CD4-positive, CD25-positive, alpha-beta regulatory T cell (primary cell): ENCODE results near the gene TEX51. TPM values are rescaled to one million over a fixed set of nuclear protein-coding genes. Genes with fewer than 3 reads are reported as not detected.
A peak's percentile ranks its signal among the peaks of the same experiment; 100 is the strongest.

ENCODE experiments used
- ATAC-seq, 2 donors: fragments of 150-1000 bp; cut with Tn5 transposase; one replicate each; pipeline ENCODE4 v1.10.0; 2021; ENCODE audit warnings: low read depth in 2 of 2, moderate number of reproducible peaks in 2 of 2, moderate library complexity in 1 of 2
- DNase-seq, 3 donors: peaks; one replicate each; pipeline versions ENCODE4 v3.0.0 to v3.0.0-alpha.2; 2012 to 2022; ENCODE audit warnings: mixed read lengths in 1 of 3
- H3K27ac ChIP-seq: one replicate; pipeline ENCODE4 v1.7.0; 2013; ENCODE audit warnings: mild to moderate bottlenecking, low read length; ENCODE audit not compliant: insufficient read depth, poor library complexity, severe bottlenecking
- H3K27me3 ChIP-seq: one replicate; pipeline ENCODE4 v1.7.0; 2013; ENCODE audit warnings: low read length; ENCODE audit not compliant: control insufficient read depth, insufficient read depth
- H3K36me3 ChIP-seq: one replicate; pipeline ENCODE4 v1.7.0; 2013; ENCODE audit warnings: mild to moderate bottlenecking, low read length, moderate library complexity; ENCODE audit not compliant: control insufficient read depth, insufficient read depth
- H3K4me1 ChIP-seq: 2 replicates; pipeline ENCODE4 v1.7.0; 2013; ENCODE audit warnings: mild to moderate bottlenecking, low read length; ENCODE audit not compliant: insufficient read depth, control insufficient read depth, poor library complexity, severe bottlenecking
- H3K4me3 ChIP-seq: one replicate; pipeline ENCODE4 v1.7.0; 2013; ENCODE audit warnings: low read depth, mild to moderate bottlenecking, low read length, moderate library complexity
- H3K9me3 ChIP-seq, 2 experiments: 1 replicate in 1 of 2; 2 replicates in 1 of 2; pipeline ENCODE4 v1.7.0; 2013; ENCODE audit warnings: low read length in 2 of 2, mild to moderate bottlenecking in 1 of 2, moderate library complexity in 1 of 2; ENCODE audit not compliant: control insufficient read depth in 2 of 2
- H3K27ac Mint-ChIP-seq, 3 donors: one replicate each; pipeline ENCODE4 v1.8.0; 2020 to 2022; ENCODE audit warnings: mild to moderate bottlenecking in 3 of 3, mixed read lengths in 3 of 3, moderate library complexity in 2 of 3
- H3K27me3 Mint-ChIP-seq: one replicate; pipeline ENCODE4 v1.8.0; 2022; ENCODE audit warnings: mild to moderate bottlenecking, mixed read lengths
- H3K36me3 Mint-ChIP-seq: one replicate; pipeline ENCODE4 v1.8.0; 2020; ENCODE audit warnings: mixed read lengths
- H3K4me1 Mint-ChIP-seq, 4 donors: one replicate each; pipeline ENCODE4 v1.8.0; 2020 to 2022; ENCODE audit warnings: mixed read lengths in 4 of 4, mild to moderate bottlenecking in 1 of 4
- H3K4me3 Mint-ChIP-seq, 4 donors: one replicate each; pipeline ENCODE4 v1.8.0; 2020 to 2022; ENCODE audit warnings: mild to moderate bottlenecking in 4 of 4, mixed read lengths in 4 of 4, moderate library complexity in 3 of 4
- H3K9me3 Mint-ChIP-seq, 7 donors: one replicate each; pipeline ENCODE4 v1.8.0; 2020 to 2022; ENCODE audit warnings: mixed read lengths in 7 of 7, mild to moderate bottlenecking in 3 of 7, moderate library complexity in 2 of 7
- polyA plus RNA-seq, 4 donors: library from polyadenylated mRNA; unstranded; fragments of 300-500 nt; fragmentation: Illumina TruSeq; gene quantifications; one replicate each; pipeline ENCODE4 v1.2.3, GENCODE V29; 2021
- total RNA-seq: library from RNA; stranded (reverse); gene quantifications from one replicate; pipeline ENCODE4 v1.2.3, GENCODE V29; 2022

TEX51 gene
- total and polyA plus RNA-seq, 5 donors from 2014 or later: not detected

DNA sequence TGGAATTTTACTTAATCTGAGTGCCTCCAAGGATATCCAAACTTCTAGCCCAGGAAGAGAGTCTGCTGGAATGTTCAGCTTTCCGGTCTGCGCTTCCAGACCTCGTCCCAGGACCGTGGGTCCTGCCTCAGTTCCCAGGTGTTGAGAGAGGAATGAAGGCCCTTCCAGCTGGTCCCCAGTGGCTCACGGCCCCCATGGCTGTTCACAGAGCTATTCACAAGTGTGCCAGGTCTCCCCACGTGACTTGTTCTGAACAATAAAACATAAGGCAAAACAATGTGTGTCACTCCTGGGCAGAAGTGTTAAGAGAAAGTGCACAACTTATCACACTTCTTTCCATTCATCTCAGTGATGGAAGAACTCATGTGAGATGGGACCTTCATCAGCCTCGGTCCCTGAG, 20.1 kb upstream of the TEX51 start:
- Mint-ChIP-seq H3K4me1 (no peaks in the 10 kb centered on the region), H3K36me3 (peaks cover 6% of the 10 kb centered on the region), H3K4me3 (peak overlapping the region in 1 of 4 donors; percentile 27), H3K27ac (no peak overlapping the region), H3K27me3 (no peaks in the 10 kb centered on the region), H3K9me3 (peaks cover 0 to 16% (median 8%) of the 10 kb centered on the region in 7 donors)
- ATAC-seq (no peak), DNase-seq (no peak)
- Histone ChIP-seq H3K27ac (no peak overlapping the region), H3K36me3 (no peaks in the 10 kb centered on the region), H3K4me1 (no peaks in the 10 kb centered on the region), H3K27me3 (no peaks in the 10 kb centered on the region), H3K9me3 (peaks cover 4 to 7% of the 10 kb centered on the region in 2 experiments), H3K4me3 (no peak overlapping the region)

DNA sequence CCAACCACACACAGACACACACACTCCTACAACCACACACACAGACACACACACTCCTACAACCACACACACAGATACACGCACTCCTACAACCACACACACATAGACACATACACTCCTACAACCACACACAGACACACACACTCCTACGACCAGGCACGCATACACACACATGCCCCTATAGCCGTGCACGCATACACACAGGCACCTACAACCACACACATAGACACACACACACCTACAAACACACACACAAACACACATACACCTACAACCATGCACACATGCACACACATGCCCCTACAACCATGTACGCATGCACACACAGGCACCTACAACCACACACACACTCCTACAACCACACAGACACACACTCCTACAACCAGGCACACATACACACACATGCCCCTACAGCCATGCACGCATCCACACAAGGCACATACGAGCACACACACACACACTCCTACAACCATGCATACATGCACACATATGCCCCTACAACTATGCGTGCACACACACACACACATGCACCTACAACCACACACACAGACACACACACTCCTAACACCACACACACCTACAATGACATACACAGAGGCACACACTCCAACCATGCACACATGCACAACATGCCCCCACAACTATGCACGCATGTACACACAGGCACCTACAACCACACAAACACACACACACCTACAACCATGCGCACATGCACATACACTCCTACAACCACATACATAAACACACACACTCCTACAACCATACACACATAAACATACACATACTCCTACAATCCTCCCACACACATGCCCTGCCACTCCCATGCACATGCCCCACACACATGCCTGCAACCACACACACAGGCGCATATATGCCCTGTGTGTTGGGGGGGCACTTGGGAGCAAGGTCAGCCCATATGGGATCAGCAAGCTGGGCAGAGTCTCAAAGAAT, 19.1 kb upstream of the TEX51 start:
- H3K36me3 ChIP-seq: no peaks in the 10 kb centered on the region
- no peak overlapping the region for H3K4me3 ChIP-seq
- H3K36me3 Mint-ChIP-seq: peaks cover 6% of the 10 kb centered on the region
- H3K9me3 Mint-ChIP-seq: peaks cover 0 to 13% (median 5%) of the 10 kb centered on the region in 7 donors
- H3K4me3 Mint-ChIP-seq: no peak overlapping the region
- H3K4me1 Mint-ChIP-seq: no peaks in the 10 kb centered on the region
- no peaks in the 10 kb centered on the region for H3K4me1 ChIP-seq
- H3K27ac Mint-ChIP-seq: no peak overlapping the region
- no peak overlapping the region for H3K27ac ChIP-seq
- H3K27me3 ChIP-seq: no peaks in the 10 kb centered on the region
- peaks cover 4 to 7% of the 10 kb centered on the region in 2 experiments for H3K9me3 ChIP-seq
- ATAC-seq: no peak
- H3K27me3 Mint-ChIP-seq: no peaks in the 10 kb centered on the region
- no peak for DNase-seq

DNA sequence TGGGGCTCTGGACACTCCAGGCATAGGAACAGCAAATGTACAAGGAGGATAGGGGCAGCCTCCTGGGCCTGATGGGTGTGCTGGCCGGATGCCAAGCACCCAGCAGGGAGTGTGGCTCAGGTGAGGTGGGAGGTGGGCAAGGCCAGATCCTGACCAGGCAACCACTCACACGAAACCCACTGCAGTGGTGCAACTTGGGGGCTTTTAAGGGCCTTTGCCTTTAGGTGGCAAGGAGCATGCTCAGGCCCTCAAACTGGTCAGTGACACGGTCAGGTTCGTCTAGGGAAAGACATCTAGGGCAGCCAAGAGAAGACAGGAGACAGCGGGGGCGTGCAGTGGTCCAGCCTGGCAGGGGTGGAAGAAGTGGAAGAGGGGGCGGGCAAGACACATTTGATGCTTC, 18.4 kb upstream of the TEX51 start:
- Mint-ChIP-seq H3K36me3 (peaks cover 5% of the 10 kb centered on the region), H3K27ac (no peak overlapping the region), H3K27me3 (no peaks in the 10 kb centered on the region), H3K4me1 (no peaks in the 10 kb centered on the region), H3K4me3 (no peak overlapping the region), H3K9me3 (peaks cover 0 to 8% (median 5%) of the 10 kb centered on the region in 7 donors)
- no peak for ATAC-seq
- peaks cover 0 to 7% of the 10 kb centered on the region in 2 experiments for H3K9me3 ChIP-seq
- no peaks in the 10 kb centered on the region for H3K4me1 ChIP-seq
- H3K27ac ChIP-seq: no peak overlapping the region
- no peaks in the 10 kb centered on the region for H3K36me3 ChIP-seq
- no peak overlapping the region for H3K4me3 ChIP-seq
- H3K27me3 ChIP-seq: no peaks in the 10 kb centered on the region
- DNase-seq: no peak

DNA sequence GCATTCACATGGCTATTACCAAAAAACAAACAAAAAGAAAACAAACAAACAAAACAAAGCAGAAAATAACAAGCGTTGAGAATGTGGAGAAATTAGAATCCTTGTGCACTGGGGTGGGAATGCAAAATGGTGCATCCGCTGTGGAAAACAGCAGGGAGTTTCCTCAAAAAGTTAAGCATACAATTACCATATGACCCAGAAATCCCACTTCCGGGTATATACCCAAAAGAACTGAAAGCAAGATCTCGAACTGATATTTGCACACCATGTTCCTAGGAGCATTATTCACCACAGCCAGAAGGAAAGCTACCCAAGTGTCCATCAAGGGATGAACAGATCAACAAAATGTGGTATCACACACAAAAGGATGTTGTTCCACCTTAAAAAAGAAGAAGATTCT, 17.9 kb upstream of the TEX51 start:
- Histone ChIP-seq H3K4me1 (no peaks in the 10 kb centered on the region), H3K27ac (no peak overlapping the region), H3K36me3 (no peaks in the 10 kb centered on the region), H3K4me3 (no peak overlapping the region), H3K9me3 (peaks cover 0 to 3% of the 10 kb centered on the region in 2 experiments), H3K27me3 (no peaks in the 10 kb centered on the region)
- ATAC-seq (no peak), DNase-seq (no peak)
- no peak overlapping the region for H3K4me3 Mint-ChIP-seq
- H3K9me3 Mint-ChIP-seq: peaks cover 0 to 3% (median under 1%) of the 10 kb centered on the region in 7 donors
- no peaks in the 10 kb centered on the region for H3K27me3 Mint-ChIP-seq
- no peak overlapping the region for H3K27ac Mint-ChIP-seq
- H3K36me3 Mint-ChIP-seq: peaks cover under 1% of the 10 kb centered on the region
- no peaks in the 10 kb centered on the region for H3K4me1 Mint-ChIP-seq

DNA sequence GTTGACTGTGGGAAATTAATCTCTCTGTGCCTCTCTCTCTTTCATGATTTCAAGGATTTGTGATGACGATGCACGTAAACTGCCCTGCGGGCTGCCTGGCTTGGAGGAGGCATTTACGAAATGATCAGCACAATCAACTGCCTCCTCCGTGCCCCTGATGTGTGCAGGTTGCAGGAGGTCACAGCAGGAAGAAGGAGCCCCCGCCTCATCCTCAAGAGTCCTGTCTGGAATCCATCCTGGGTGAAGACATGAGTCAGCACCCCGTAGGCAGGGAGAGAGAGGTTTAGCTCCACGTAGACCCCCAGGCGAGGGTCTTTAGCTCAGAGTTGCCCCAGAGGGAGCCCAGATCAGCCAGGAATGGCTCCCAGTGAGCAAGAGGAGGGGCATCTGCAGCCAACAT, 17.1 kb upstream of the TEX51 start:
- Mint-ChIP-seq H3K36me3 (no peaks in the 10 kb centered on the region), H3K4me3 (no peak overlapping the region), H3K27ac (no peak overlapping the region)

DNA sequence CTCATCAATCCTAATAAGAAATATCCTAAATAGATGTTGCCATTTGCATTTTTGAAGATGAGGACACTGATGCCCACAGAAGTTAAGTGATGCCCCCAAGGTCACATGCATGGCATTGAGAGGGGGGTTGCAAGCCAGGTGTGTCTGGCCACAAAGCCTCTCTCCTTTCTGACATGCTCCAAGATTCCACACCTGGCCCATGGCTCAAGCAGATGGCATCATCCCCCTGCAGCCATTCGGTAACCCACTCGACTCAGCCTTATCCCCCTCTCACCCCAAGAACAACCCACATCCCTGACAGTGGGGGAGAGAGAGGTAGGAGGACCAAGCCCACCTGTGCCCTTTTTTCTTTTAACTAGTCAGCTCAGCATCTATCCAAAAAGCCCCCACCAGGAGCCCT, 16.5 kb upstream of the TEX51 start:
- H3K4me3 Mint-ChIP-seq: no peak overlapping the region
- H3K27me3 Mint-ChIP-seq: no peaks in the 10 kb centered on the region
- peaks cover 0 to 8% (median 5%) of the 10 kb centered on the region in 4 donors for H3K4me1 Mint-ChIP-seq
- H3K36me3 ChIP-seq: no peaks in the 10 kb centered on the region
- H3K36me3 Mint-ChIP-seq: no peaks in the 10 kb centered on the region
- H3K27ac ChIP-seq: no peak overlapping the region
- H3K27ac Mint-ChIP-seq: no peak overlapping the region
- DNase-seq (no peak), ATAC-seq (no peak)
- H3K4me1 ChIP-seq: no peaks in the 10 kb centered on the region
- H3K9me3 ChIP-seq: no peaks in the 10 kb centered on the region
- no peaks in the 10 kb centered on the region for H3K9me3 Mint-ChIP-seq
- H3K4me3 ChIP-seq: no peak overlapping the region
- no peaks in the 10 kb centered on the region for H3K27me3 ChIP-seq

More for the DNA sequence above, 17.1 kb upstream of the TEX51 start:
- Histone ChIP-seq H3K27ac (no peak overlapping the region), H3K9me3 (no peaks in the 10 kb centered on the region), H3K4me3 (no peak overlapping the region), H3K4me1 (no peaks in the 10 kb centered on the region), H3K36me3 (no peaks in the 10 kb centered on the region), H3K27me3 (no peaks in the 10 kb centered on the region)
- peaks cover 0 to under 1% (median 0%) of the 10 kb centered on the region in 7 donors for H3K9me3 Mint-ChIP-seq
- ATAC-seq: no peak
- H3K4me1 Mint-ChIP-seq: peaks cover 0 to 2% (median 1%) of the 10 kb centered on the region in 4 donors
- DNase-seq: no peak
- H3K27me3 Mint-ChIP-seq: no peaks in the 10 kb centered on the region

DNA sequence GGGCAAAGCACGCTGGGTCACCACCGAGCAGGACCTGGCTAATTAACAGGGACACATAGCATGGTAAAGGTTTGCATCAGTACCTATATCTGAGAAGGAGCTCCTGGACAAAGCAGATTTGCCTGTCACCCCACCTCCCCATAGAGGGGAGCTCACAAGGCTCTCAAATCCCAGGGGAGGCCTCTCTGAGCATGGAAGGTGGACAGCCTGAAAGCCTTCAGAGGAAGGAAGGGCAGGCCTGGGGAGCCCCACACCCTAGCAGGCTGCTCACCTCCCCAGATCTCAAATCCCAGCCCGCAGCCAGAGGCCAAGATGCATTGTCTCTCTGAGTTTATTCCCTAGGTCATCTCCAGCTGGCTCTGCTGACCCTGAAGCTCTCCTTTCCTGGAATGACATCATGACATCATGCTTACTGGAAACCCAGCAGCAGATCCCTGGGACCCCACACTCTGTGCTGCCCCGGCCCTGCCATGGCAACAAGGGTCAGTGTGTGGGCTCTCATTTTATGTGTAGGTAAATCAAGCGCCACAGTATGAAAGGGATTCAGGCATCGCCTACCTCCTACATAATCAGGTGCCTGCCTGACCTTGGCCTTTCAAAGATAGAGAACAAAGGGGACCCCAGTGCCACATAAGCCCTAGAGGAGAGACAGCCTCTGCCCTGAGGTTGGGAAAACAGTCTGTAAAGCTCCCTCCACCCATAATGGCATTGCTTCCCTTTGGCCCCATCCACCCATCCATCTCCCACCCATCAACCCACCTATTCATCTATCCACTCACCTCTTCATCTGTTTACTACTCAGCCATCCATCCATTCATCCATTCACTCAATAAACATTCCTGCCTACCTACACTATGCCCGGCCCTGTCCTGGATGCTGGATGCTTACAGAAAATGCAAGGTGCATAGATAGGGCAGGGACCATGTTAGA, 15.7 kb upstream of the TEX51 start:
- Mint-ChIP-seq H3K9me3 (no peaks in the 10 kb centered on the region), H3K27ac (no peak overlapping the region), H3K4me1 (peaks cover 0 to 8% (median 5%) of the 10 kb centered on the region in 4 donors), H3K36me3 (no peaks in the 10 kb centered on the region), H3K27me3 (no peaks in the 10 kb centered on the region), H3K4me3 (no peak overlapping the region)
- Histone ChIP-seq H3K4me1 (no peaks in the 10 kb centered on the region), H3K9me3 (no peaks in the 10 kb centered on the region), H3K4me3 (no peak overlapping the region), H3K27me3 (no peaks in the 10 kb centered on the region), H3K36me3 (no peaks in the 10 kb centered on the region), H3K27ac (no peak overlapping the region)
- DNase-seq (no peak), ATAC-seq (no peak)
